GM18951 (cell line): ENCODE measurements around the gene GJB2.

ENCODE experiments used
- POLR2A ChIP-seq: IDR thresholded peaks from 4 replicates; pipeline ENCODE4 v1.6.1; 2011; ENCODE audit warnings: mild to moderate bottlenecking; ENCODE audit not compliant: insufficient read length, insufficient read depth; ENCODE audit errors: extremely low read depth
- in situ Hi-C: fragments of 300-500 bp; cut with MboI; formaldehyde crosslinking; loops from one replicate; pipeline ENCODE4 v1.12.0; 2022; ENCODE audit warnings: low sequenced_read_pairs, mixed read lengths, inconsistent platforms; ENCODE audit not compliant: unreplicated experiment

Gene GJB2

DNA sequence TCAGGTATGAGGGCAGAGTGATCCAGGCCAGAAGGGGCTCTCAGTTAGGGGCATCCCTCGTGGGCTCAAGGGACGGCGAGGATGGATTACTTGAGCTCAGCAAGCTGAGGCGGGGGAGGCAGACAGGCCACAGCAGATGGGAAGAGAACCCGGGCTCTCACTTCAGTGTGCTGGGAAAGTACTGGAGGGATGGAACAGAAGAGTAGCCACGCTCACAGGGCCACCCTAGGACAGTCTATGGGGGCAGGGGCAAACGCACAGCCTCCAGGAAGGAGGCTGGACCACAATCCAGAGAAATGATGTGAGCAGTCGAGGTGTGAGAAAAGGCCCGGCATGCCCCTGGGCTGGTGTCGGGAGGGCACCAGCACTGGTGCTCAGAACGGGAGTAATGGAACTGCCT, 41.1 kb downstream of the GJB2 start:
- in situ Hi-C loops = no loop called here
- no peak for TF ChIP-seq POLR2A

DNA sequence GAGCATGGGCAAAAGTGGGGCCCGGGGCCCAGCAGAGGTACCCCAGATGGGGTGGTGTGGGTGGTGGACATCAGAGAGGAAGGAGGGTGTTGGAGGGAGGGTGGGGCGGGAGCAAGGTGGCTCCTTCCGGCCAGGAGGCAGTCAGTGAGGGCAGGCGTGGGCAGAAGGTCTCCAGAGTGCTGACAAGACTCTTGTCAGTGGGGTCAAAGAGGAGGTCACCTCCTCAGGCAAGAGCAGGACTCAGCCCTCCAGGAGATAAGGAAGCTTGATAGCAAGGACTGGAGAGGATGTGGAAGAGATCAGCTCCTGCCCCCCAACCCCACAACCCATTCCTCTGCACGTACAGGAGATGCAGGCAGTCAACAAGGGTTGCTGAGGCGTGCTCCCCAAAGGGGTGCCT, 41.7 kb downstream of the GJB2 start:
- in situ Hi-C loops = no loop called here
- TF ChIP-seq POLR2A = no peak

DNA sequence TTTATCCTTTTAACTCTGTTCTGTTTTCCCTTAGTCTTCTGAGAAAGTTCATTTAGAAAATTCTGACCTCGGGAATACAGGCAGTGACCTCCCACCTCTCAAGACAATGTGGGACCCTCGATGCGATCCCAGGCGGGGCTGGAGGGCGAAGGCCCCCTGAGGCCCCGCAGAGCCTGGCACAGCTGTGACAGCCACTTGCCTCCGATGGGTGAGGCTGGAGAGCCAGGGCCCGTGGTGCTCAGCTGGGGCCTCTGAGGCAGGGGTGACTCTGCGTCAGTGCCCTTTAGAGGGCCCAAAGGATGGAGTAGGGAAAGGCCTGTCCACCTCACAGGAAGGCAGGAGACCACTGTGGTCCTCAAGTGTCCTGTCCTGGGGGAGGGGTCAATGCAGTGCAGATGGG, 42.2 kb downstream of the GJB2 start:
- in situ Hi-C loops = no loop called here
- TF ChIP-seq POLR2A = no peak

DNA sequence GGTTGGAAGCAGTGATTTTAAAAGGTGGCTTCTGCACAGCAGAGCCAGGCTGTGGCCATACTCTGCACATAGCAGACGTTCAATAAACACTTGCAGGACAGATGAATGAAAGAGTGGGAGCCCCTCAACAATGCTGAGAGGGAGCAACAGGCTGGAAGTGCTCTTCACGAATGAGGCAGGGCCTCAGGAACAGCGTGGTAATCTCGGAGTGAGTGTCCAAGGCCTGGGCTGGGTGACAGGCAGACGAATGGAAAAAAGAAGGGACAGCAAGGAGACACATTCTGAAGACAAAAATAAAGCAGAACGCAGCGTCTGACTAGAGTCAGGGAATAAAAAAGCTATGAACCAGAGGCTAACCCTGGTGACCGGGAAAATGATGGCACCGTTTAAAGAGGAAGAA, 43.0 kb downstream of the GJB2 start:
- no peak for TF ChIP-seq POLR2A
- in situ Hi-C loops = no loop called here

DNA sequence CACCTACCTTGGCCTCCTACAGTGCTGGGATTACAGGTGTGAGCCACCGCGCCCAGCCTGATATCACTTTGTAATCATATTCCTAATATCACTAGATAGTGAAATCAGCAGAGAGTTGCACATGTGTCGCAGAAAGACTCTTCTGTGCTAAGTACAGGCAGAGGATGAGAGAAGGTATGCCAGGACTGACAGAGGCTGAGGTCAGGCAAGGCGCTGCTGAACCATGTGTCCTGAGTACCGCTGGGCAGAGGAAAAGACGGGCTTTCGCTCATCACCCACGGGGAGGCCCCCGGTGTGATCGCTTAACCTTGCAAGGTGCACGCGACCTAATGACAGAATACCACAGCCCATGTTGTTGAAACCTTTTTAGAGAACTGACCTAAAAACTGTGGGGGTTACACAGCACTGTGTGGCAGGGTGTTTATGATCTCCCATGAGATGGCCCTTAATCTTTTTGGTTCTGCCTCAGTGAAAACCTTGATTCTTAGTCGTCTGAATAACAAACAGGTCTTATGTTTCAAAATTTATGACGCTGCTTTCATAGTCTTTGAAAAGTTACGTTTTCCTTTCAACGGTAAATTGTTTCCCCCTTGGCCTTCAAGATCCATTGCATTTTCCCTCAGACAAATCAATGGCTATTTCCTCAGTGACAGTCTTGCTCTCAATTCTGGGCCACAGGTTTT, 44.1 kb downstream of the GJB2 start:
- in situ Hi-C loops = no loop called here

DNA sequence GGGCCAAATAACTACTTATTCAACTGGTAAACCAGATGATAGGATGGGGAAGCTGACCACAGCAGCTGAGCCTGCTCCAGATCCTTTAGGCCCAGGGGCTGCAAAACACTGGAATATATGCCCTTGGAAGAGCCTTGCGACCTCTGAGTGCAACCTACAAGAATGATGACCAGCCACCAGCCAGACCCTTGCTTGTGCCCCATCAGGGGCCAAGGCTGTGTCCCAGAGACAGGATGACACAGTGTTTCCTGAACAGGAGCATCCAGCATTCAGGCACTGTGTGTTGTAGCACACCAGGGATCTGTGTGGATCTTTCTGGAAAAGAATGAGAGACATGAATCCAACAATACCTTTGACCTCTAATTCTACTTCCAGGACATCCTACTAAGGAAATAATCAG, 46.4 kb downstream of the GJB2 start:
- in situ Hi-C loops = no loop called here

More for the DNA sequence above, 44.1 kb downstream of the GJB2 start:
- no peak for TF ChIP-seq POLR2A

DNA sequence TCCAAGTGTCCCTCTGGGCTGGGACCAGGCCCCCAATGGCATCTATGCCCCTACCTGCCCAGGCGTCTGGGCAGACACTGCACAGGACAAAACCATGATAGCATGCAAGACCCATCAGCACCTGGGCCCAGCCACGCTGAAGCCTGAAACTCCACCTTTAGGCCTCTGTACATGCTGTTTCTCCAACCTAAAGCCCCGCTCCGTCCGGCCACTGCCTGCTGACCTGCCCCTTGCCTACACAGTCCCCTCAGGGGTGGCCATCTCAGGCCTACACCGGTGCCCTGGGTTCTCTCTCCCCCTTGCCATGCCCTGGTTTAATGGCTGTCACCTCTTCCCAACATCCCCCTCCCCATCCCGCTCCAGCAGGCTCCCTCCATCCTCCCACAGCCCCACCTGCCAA, 47.2 kb downstream of the GJB2 start:
- TF ChIP-seq POLR2A = no peak
- in situ Hi-C loops = no loop called here

More for the DNA sequence above, 46.4 kb downstream of the GJB2 start:
- TF ChIP-seq POLR2A = no peak

DNA sequence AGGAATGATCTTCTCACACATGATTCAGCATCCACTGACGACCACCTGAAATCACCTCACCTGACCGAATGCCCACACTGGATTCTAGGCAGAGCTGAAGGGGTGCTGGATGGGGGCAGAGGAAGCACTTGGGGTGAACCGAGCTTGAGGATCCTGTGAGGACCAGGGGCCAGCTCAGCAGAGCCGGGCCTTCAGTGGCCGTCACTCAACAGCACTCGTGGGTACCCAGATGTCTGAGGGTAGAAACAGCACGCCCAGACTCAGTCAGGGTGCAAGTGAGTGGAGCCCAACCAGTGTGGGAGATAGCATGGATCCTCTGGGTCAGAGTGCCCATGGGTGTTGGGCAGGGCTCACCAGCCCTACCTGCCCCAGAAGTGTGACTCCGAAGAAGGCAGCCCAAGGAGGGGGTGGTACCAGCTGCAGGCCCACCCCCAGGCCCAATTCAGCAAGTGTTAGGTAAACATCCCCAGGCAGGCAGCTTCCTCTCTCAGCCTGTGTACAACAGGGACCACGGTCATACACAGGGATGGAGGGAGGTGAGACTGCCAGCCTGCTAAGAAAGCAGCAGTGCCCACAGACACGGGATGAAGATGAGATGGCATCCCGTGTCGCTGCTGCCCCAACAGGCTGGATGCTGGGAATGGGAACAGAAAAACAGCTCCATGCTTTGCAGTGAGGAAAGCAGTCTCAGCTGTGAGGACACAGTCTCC, 48.4 kb downstream of the GJB2 start:
- in situ Hi-C loops = no loop called here
- no peak for TF ChIP-seq POLR2A

DNA sequence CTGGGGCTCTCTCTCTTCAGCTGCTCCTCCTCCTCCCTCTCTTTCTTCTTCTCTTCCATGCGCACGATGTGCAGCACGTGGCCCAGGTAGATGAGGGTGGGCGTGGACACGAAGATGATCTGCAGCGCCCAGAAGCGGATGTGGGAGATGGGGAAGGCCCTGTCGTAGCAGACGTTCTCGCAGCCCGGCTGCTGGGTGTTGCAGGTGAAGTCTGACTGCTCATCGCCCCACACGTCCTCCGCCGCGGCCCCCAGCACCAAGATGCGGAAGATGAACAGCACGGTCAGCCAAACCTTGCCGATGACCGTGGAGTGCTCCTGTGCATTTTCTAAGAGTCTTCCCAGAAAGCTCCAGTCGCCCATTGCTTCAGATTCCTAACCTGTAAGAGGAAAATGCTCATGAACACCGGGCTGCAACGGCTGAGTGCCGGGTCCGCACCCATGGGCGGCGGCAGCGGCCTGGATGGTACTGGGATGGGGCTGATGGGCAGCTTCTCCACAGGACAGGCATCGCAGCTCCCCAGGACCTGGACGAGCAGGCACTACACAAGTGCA, 49.7 kb downstream of the GJB2 start:
- in situ Hi-C loops = no loop called here
- TF ChIP-seq POLR2A = no peak

DNA sequence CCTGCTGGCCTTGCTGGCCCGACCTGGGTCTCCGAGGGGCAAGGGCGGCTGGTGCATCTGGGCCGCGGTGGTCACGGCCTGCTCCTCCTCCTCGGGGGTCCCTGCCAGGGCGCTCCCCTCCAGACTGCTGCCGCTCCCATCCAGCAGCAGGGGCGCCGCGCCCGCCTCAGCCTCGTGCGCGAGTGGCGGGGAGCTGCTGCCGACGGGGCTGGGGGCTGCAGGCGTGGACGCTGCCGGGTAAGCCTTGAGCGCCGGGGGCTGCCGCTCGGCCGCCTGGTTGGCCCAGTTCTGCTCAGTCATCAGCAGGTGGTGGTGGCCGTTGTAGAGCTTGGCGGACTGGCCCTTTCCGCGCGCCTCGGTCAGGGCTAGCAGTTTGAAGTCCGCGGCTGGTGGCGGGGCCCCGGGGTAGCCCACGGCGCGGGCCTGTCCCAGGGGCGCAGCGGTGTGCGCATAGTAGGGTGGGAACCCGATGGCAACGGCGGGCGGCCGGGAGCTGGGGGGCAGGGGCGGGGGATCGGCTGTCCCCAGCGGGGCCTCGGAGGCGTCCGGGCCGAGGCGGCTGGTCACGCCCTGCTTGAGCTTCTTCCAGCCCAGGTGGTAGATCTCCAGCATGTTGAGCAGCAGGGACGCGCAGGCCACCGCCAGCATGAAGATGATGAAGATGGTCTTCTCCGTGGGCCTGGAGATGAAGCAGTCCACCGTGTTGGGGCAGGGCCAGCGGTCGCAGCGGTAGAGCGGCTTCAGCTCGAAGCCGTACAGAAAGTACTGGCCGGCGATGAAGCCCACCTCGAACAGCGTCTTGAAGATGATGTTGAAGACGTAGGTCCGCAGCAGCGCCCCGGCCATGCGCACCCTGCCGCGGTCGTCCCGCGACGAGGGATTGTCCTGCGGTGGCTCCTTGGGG, 50.5 kb downstream of the GJB2 start:
- in situ Hi-C loops = no loop called here
- no peak for TF ChIP-seq POLR2A

DNA sequence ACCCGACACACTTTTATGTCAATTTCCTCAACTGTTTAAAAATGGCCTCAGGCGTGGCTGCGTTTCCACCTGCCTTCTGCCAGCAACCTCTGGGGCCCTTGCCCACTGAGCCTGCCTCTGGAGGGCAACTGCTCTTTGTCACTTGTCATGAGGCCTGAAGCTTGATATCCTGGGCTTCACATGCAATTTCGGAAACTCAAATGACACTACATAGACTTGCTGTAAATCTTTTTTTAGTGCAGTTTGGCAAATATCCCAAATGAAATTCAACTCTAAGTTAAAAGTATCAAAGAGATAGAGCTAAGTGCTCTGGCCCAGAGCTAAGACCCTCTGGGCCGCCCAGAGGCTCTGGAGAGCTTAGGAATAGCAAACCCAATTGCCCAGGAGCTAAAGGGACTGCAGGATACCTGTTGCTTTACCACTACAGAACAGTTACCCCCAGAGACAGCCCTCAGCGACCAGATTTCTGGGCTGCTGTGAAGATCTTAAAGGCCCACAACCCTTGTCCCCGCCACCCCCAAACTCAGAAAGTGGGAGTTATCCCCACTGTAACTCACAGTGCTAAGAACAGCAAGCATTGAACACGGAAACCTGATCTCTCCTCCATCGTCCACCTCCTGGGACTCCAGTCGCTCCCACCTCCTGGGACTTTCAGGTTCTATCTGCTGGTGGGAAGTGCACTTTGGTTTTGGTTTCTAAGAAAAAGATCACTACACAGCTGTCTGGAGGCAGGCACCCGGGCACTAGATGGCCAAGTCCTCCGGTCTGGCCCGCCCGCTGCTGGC, 51.3 kb downstream of the GJB2 start:
- in situ Hi-C loops = no loop called here
- TF ChIP-seq POLR2A = no peak

DNA sequence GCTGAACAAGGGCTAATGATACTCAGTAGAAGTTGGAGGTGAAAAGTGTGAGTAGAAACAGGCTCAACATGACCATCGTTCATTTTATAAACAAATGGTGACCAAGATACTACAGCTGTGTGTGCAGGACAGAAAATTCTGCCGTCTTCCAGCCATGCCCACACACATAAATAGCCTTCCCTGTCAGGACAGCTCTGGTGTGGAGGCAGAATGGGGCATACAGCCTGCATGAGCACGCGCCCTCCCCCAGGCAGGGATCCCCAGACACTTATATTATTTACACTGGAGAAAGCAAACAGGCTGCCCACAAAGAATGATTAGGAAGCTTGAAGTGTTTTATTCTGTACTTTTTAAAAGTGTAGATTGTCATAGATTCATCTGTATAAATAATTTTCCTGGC, 52.3 kb downstream of the GJB2 start:
- TF ChIP-seq POLR2A = no peak
- in situ Hi-C loops = no loop called here

DNA sequence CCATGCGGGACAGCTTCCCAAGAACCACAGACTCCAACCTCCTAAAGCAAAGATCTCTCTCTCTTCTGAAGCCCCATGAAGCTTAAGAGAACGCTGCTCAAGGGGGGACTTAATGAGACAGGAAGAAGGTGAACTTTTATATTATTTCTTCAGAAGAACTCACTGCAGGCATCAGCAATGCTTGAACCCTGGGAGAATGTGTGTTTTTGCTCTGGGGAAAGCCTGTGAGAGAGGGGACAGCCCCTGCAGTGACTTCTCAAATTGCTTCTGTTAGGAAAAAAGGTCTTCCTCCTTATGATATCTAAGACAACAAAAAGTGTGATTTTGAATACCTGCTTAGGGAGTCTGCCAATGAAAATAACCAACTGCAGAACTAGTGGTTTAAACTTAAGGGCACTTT, 54.9 kb downstream of the GJB2 start:
- in situ Hi-C loops = no loop called here
- TF ChIP-seq POLR2A = no peak
